ENCODE measurements around the gene RERG. TPM values are rescaled to one million over a fixed set of nuclear protein-coding genes. Genes with fewer than 3 reads are reported as not detected.

RERG gene
- total RNA-seq, 6 experiments from 2014 or later = not detected

DNA sequence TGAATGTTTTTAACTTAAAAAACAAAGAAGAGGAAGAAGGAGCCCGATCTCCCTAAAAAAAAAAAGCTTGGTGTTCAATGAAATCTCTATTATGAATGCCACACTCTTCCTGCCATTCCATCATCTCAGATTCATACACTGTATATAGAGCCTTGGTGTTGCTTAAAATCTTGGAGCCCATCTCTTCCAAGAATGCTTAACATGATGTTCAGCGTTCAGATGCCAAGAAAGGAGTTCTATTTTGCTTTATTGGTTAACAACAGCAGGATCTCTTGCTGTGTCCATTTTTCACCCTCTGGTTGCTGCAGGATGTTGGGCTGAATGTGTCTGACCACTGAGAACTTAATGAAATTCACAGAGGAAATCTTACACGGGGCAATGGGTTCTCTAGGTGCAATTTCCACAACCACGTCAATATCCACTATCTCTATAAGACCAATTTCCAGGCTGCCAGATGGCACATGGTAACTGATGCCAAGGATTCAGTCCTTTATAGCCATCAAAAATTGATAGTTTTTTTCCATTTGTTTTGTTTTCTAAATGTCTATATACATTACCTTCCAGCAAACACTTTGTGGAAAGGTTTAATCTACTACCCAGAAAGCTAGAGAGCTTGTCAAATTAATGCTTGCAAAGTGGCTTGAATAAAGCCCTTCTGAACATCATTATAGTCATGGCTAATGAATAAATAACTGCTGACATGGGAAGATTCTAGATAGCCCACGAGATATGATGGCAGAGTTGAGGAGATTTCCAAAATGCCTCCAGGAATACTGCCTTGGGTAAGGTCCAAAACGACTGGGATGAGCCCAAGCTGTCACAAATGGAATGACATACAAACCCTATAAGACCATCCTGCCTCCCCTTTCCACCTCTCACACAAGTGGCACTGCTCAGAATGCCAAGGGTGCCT is 26.5 kb downstream of the RERG start:
- H3K27me3 Mint-ChIP-seq (ENCODE audit: insufficient read depth) = peaks cover 2% of the 10 kb centered on the region; the same call in 1 of the 2 replicates
- TF ChIP-seq CTCF (IDR thresholded peaks at IDR 0.05) = no peak
- DNase-seq = no peak
- H3K4me1 Mint-ChIP-seq (ENCODE audit: low read depth) = no peaks in the 10 kb centered on the region
- H3K4me3 Mint-ChIP-seq = no peak overlapping the region
- H3K27ac Mint-ChIP-seq = no peak overlapping the region
- H3K36me3 Mint-ChIP-seq (ENCODE audit: low read depth) = no peaks in the 10 kb centered on the region
- no peaks in the 10 kb centered on the region; the same call in 1 of the 2 replicates for H3K9me3 Mint-ChIP-seq

DNA sequence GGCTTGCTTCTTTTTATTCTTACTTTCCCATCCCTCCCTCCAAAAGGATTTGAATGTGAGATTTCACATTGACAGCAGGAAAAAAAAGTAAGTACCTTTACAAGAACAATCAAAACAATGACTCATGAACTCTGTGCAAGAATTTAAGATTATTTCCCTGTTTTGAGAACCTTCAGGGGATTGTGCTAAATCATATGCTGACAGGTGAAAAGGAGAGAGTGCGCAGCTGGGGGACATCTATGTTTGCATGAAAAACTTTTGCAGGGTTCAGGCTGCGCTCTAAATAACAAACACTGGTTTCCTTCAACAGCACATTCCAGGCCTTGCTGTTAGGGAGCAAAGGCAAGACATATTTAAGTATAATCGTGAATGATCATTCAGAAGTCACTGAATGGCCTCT is 27.3 kb downstream of the RERG start:
- H3K4me1 Mint-ChIP-seq (ENCODE audit: low read depth) = no peaks in the 10 kb centered on the region
- no peaks in the 10 kb centered on the region; the same call in 1 of the 2 replicates for H3K9me3 Mint-ChIP-seq
- TF ChIP-seq CTCF (IDR thresholded peaks at IDR 0.05) = no peak
- DNase-seq = no peak
- no peak overlapping the region for H3K4me3 Mint-ChIP-seq
- H3K27me3 Mint-ChIP-seq (ENCODE audit: insufficient read depth) = peaks cover 2% of the 10 kb centered on the region; the same call in 1 of the 2 replicates
- no peak overlapping the region for H3K27ac Mint-ChIP-seq
- no peaks in the 10 kb centered on the region for H3K36me3 Mint-ChIP-seq (ENCODE audit: low read depth)

- Mint-ChIP-seq H3K4me3 (no peak overlapping the region), H3K27ac (no peak overlapping the region), H3K4me1 (ENCODE audit: low read depth) (no peaks in the 10 kb centered on the region), H3K27me3 (ENCODE audit: insufficient read depth) (peaks cover 4% of the 10 kb centered on the region; the same call in 1 of the 2 replicates), H3K36me3 (ENCODE audit: low read depth) (no peaks in the 10 kb centered on the region), H3K9me3 (no peaks in the 10 kb centered on the region)
- no peak for TF ChIP-seq CTCF (IDR thresholded peaks at IDR 0.05)
- DNase-seq = no peak
Measured at GRCh38 chr12:15192720-15193119, 28.5 kb downstream of the RERG start.

DNA sequence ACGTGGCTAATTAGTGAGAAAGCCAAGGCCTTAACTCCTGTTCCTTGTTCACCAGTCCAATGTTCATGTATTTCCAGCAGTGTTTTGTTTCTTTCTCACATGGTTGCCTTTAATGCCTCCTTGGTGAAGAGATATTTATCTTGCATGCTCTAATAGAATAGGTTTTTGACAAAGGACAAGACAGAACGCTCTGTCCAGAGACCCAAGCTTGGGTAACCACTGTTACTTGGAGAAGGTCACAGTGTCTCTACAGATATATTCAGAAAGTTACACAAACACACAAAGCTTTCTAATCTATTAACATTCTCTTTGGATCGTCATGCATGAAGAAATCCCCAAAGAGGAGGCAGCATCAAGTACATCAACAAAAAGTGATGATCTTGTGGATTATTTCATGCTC is 33.1 kb downstream of the RERG start:
- no peak overlapping the region for H3K27ac Mint-ChIP-seq
- H3K9me3 Mint-ChIP-seq = no peaks in the 10 kb centered on the region
- H3K4me3 Mint-ChIP-seq = no peak overlapping the region
- TF ChIP-seq CTCF (IDR thresholded peaks at IDR 0.05) = no peak
- DNase-seq = no peak
- peaks cover 1% of the 10 kb centered on the region for H3K27me3 Mint-ChIP-seq (ENCODE audit: insufficient read depth)
- no peaks in the 10 kb centered on the region for H3K4me1 Mint-ChIP-seq (ENCODE audit: low read depth)
- no peaks in the 10 kb centered on the region for H3K36me3 Mint-ChIP-seq (ENCODE audit: low read depth)

GRCh38 chr12:15186597-15186996 is 34.6 kb downstream of the RERG start:
- H3K4me3 Mint-ChIP-seq = no peak overlapping the region
- TF ChIP-seq CTCF (IDR thresholded peaks at IDR 0.05) = no peak
- no peaks in the 10 kb centered on the region for H3K4me1 Mint-ChIP-seq (ENCODE audit: low read depth)
- H3K27me3 Mint-ChIP-seq (ENCODE audit: insufficient read depth) = peaks cover 1% of the 10 kb centered on the region
- H3K36me3 Mint-ChIP-seq (ENCODE audit: low read depth) = no peaks in the 10 kb centered on the region
- no peaks in the 10 kb centered on the region; the same call in 1 of the 2 replicates for H3K9me3 Mint-ChIP-seq
- H3K27ac Mint-ChIP-seq = no peak overlapping the region
- no peak for DNase-seq
